ENCODE measurements around the gene UROC1. TPM values are rescaled to one million over a fixed set of nuclear protein-coding genes. Genes with fewer than 3 reads are reported as not detected.

Gene UROC1
- total RNA-seq, 4 donors from 2014 or later: not detected

DNA sequence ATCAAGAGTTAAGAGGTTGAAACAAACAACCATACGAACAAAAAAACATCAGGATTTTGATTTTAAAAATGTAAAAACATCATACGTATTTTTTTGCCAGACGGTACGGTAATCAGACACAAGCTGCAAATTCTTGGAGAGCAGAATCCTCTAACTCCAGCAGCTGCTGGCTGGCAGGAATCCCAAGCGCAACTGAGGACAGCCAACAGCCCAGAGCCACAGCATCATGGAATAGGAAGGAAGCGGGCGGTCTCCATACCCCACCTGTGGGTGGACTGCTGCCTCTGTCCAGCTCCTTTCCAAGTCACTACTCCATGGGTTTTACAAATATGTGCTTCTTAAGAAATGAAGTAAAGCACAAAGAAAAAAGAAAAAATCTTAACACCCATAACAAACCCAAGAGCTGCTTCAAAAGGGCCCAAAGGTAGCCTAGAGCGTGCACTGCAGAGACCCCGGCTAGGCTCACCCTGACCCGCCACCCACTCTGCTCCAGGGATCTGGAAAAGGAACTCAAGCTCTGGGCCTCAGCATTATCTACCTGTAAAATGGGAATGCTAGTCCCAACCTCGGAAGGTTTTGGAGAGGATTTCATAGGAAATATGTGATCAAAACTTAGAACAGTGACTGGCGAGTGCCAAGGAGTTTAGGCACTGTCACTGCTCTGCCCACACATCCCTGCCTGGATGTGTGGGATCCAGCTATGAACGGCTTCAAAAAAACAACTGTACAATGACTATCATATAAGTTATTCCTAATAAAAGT is 75.3 kb downstream of the UROC1 start:
- Histone ChIP-seq H3K27ac (no peak overlapping the region), H3K36me3 (peaks cover 0 to 64% (median 0%) of the 10 kb centered on the region in 3 donors), H3K27me3 (no peaks in the 10 kb centered on the region), H3K4me1 (no peaks in the 10 kb centered on the region), H3K9me3 (no peaks in the 10 kb centered on the region), H3K4me3 (no peak overlapping the region)
- 73 to 76% methylated on average over 13 of the region's 13 CpGs for WGBS, 2 donors
- TF ChIP-seq POLR2A (IDR thresholded peaks at IDR 0.05): no peak
- TF ChIP-seq EP300 (IDR thresholded peaks at IDR 0.05): no peak
- TF ChIP-seq, protein P1, sequence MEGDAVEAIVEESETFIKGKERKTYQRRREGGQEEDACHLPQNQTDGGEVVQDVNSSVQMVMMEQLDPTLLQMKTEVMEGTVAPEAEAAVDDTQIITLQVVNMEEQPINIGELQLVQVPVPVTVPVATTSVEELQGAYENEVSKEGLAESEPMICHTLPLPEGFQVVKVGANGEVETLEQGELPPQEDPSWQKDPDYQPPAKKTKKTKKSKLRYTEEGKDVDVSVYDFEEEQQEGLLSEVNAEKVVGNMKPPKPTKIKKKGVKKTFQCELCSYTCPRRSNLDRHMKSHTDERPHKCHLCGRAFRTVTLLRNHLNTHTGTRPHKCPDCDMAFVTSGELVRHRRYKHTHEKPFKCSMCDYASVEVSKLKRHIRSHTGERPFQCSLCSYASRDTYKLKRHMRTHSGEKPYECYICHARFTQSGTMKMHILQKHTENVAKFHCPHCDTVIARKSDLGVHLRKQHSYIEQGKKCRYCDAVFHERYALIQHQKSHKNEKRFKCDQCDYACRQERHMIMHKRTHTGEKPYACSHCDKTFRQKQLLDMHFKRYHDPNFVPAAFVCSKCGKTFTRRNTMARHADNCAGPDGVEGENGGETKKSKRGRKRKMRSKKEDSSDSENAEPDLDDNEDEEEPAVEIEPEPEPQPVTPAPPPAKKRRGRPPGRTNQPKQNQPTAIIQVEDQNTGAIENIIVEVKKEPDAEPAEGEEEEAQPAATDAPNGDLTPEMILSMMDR (IDR thresholded peaks at IDR 0.05): no peak
- DNase-seq (ENCODE audit: low spot score in 2 of 2): no peak

DNA sequence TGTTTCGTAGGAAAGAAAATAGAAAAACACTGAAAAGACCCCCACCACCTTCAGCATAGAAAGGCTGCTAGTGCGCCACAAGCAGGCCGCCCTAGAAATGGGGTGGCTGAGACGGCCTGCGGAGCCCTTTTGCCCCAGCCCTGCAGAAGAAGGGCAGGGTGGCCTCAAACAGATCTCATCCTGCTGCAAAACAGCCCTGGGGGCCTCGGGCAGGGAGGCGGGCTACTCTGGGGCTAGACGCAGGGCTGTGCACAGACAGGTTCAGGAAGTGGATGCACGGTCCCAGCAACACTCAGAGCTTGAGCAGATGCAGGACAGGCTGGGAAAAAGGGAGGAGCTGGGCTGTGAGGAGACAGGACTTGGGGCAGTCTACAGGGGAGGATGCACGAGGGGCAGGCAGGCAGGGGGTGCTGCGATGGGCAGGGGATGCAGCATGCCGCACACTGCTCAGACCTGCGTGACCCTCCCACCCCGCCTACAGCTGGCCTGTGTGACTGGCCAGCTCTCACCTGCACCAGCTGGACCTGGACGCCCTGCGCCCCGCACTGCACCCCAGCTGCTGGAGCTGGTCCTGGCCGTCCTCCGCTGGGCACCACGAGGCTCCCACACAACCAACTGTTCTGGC is 76.2 kb downstream of the UROC1 start:
- TF ChIP-seq, protein P1 (IDR thresholded peaks at IDR 0.05): no peak
- TF ChIP-seq EP300 (IDR thresholded peaks at IDR 0.05) (no peak), POLR2A (IDR thresholded peaks at IDR 0.05) (no peak)
- no peak for DNase-seq (ENCODE audit: low spot score in 2 of 2)
- Histone ChIP-seq H3K9me3 (no peaks in the 10 kb centered on the region), H3K4me1 (no peaks in the 10 kb centered on the region), H3K27me3 (no peaks in the 10 kb centered on the region), H3K27ac (no peak overlapping the region), H3K36me3 (peaks cover 0 to 72% (median 0%) of the 10 kb centered on the region in 3 donors), H3K4me3 (no peak overlapping the region)
- 84 to 85% methylated on average over 18 to 20 of the region's 20 CpGs for WGBS, 2 donors

GRCh38 chr3:126440709-126440995 is 76.9 kb downstream of the UROC1 start:
- TF ChIP-seq EP300 (IDR thresholded peaks at IDR 0.05): no peak
- TF ChIP-seq, protein P1 (IDR thresholded peaks at IDR 0.05): no peak
- TF ChIP-seq POLR2A (IDR thresholded peaks at IDR 0.05): no peak
- Histone ChIP-seq H3K27me3 (no peaks in the 10 kb centered on the region), H3K27ac (no peak overlapping the region), H3K4me1 (no peaks in the 10 kb centered on the region), H3K9me3 (no peaks in the 10 kb centered on the region), H3K4me3 (no peak overlapping the region), H3K36me3 (peaks cover 0 to 78% (median 0%) of the 10 kb centered on the region in 3 donors)
- no peak for DNase-seq (ENCODE audit: low spot score in 2 of 2)
- 87 to 92% methylated on average over 9 of the region's 9 CpGs for WGBS, 2 donors

DNA sequence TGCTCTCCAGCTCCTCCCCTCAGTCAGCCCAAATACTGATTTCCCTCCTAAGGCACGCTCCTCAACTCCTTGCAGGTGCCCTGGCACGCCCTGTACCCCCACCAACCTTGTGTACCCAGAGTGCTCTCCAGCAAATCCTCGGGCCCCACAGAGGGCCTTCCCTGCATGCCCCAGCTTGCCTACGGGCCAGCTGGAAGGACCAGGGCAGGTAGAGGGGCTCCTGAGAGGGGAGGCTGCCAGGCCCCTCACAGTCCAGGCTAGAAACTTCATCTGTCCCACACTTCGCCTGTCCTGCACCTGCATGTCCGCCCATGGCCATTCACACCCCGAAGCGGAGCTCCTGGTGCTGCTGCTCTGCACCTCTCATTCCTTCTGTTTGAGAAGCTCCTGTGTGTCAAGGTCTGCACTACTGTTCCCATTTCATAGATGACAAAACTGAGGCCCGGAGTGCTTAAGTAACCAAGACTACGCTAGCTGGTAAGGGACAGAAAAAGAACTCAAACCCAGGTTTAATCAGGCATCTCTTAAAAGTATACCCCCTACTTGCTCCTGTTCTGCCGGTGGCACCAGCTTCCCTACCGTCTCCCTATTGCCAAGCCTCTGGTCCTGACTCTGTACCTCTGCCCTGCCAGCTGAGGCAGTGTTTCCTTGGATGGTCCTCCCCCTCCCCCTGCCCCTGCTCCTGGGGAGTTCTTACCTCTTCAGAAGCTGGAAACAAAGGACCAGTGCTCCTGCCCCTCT is 77.4 kb downstream of the UROC1 start:
- no peak for DNase-seq (ENCODE audit: low spot score in 2 of 2)
- TF ChIP-seq EP300 (IDR thresholded peaks at IDR 0.05) (no peak), POLR2A (IDR thresholded peaks at IDR 0.05) (no peak)
- TF ChIP-seq, protein P1 (IDR thresholded peaks at IDR 0.05): no peak
- Histone ChIP-seq H3K27ac (no peak overlapping the region), H3K4me1 (no peaks in the 10 kb centered on the region), H3K9me3 (no peaks in the 10 kb centered on the region), H3K27me3 (no peaks in the 10 kb centered on the region), H3K36me3 (peaks cover 0 to 78% (median 0%) of the 10 kb centered on the region in 3 donors), H3K4me3 (no peak overlapping the region)
- WGBS, 2 donors: 92 to 96% methylated on average over 12 of the region's 12 CpGs
